GM12878 (cell line): ENCODE measurements around the gene PAGE2. TPM values are rescaled to one million over a fixed set of nuclear protein-coding genes. Genes with fewer than 3 reads are reported as not detected.

ENCODE experiments used
- ATAC-seq: fragments of 200-7000 bp; cut with Tn5 transposase; 3 replicates; pipeline ENCODE4 v1.9.1; 2020; ENCODE audit warnings: mild to moderate bottlenecking, moderate library complexity
- BruUV-seq: library from RNA; stranded (reverse); fragments of 400-500 nt; replicated peaks from 2 replicates; lab custom pipeline; 2021; lab: Mats Ljungman, UMichigan
- CTCF ChIA-PET: fragments of 300-600 bp; sonication (Branson Sonifier 250); formaldehyde crosslinking; extraction: SDS; loops from one replicate; lab custom pipeline; 2021; ENCODE audit warnings: inconsistent platforms; lab: Yijun Ruan, JAX
- POLR2A ChIA-PET: fragments of 350-600 bp; formaldehyde crosslinking; extraction: SDS; loops from one replicate; lab custom pipeline; 2021; ENCODE audit warnings: inconsistent platforms; lab: Charles Lee
- RAD21 ChIA-PET: fragments of 300-600 bp; sonication (Branson Sonifier 250); formaldehyde crosslinking; loops from one replicate; lab custom pipeline; 2023; ENCODE audit warnings: antibody characterized with exemption; ENCODE audit not compliant: unreplicated experiment; lab: Charles Lee
- SMC1A ChIA-PET: fragments of 300-600 bp; sonication (Branson Sonifier 250); formaldehyde crosslinking; loops from one replicate; lab custom pipeline; 2023; ENCODE audit not compliant: unreplicated experiment, uncharacterized antibody; lab: Charles Lee
- DNase-seq: peaks from one replicate; pipeline ENCODE4 v3.0.0-alpha.2; 2011; ENCODE audit warnings: low read depth, low spot score
- FAIRE-seq: peaks from 3 replicates; lab custom pipeline; 2011; peaks lifted over from hg19 to GRCh38; lab: Jason Lieb, UNC
- H2AFZ ChIP-seq: 2 replicates; pipeline ENCODE4 v1.6.0; 2011; ENCODE audit warnings: low read depth, low read length, control low read depth; ENCODE audit not compliant: control insufficient read depth
- H3K27ac ChIP-seq: 2 replicates; pipeline ENCODE4 v1.5.1; 2011; ENCODE audit warnings: control low read depth; ENCODE audit not compliant: control insufficient read depth, insufficient read depth
- H3K27me3 ChIP-seq, 2 experiments: replicated peaks in 1 of 2; 2 replicates each; pipeline versions ENCODE4 v1.6.0 to v1.6.1; 2011; ENCODE audit warnings: low read length in 1 of 2; ENCODE audit not compliant: control insufficient read depth in 2 of 2, insufficient read depth in 2 of 2
- H3K36me3 ChIP-seq, 2 experiments: 2 replicates each; pipeline ENCODE4 v1.5.1; 2011; ENCODE audit warnings: low read length in 1 of 2; ENCODE audit not compliant: control insufficient read depth in 2 of 2, insufficient read depth in 2 of 2
- H3K4me1 ChIP-seq: 2 replicates; pipeline ENCODE4 v1.6.1; 2011; ENCODE audit warnings: mild to moderate bottlenecking, low read length, moderate library complexity, mixed read lengths; ENCODE audit not compliant: control insufficient read depth, insufficient read depth
- H3K4me2 ChIP-seq: 2 replicates; pipeline ENCODE4 v1.6.0; 2011; ENCODE audit warnings: control low read depth; ENCODE audit not compliant: control insufficient read depth, insufficient read depth
- H3K4me3 ChIP-seq: fragments of 200-600 bp; sonication (generic); 2 replicates; pipeline ENCODE4 v1.5.1; 2016
- H3K79me2 ChIP-seq: 2 replicates; pipeline ENCODE4 v1.6.0; 2011; ENCODE audit warnings: low read length; ENCODE audit not compliant: control insufficient read depth, insufficient read depth
- H3K9ac ChIP-seq: 2 replicates; pipeline ENCODE4 v1.8.0; 2011; ENCODE audit warnings: low read length, control low read depth, mixed read lengths; ENCODE audit not compliant: control insufficient read depth, insufficient read depth
- H3K9me3 ChIP-seq: replicated peaks from 3 replicates; pipeline ENCODE4 v1.5.1; 2011; ENCODE audit warnings: mild to moderate bottlenecking, low read length; ENCODE audit not compliant: control insufficient read depth, insufficient read depth
- H4K20me1 ChIP-seq: 2 replicates; pipeline ENCODE4 v1.6.0; 2011; ENCODE audit not compliant: control insufficient read depth, insufficient read depth
- BCLAF1 ChIP-seq: fragments of 450-650 bp; IDR thresholded peaks from 2 replicates; pipeline ENCODE4 v1.6.1; 2017; ENCODE audit warnings: antibody characterized with exemption, mild to moderate bottlenecking, moderate library complexity
- BHLHE40 ChIP-seq, 2 experiments: fragments of 450-650 bp in 1 of 2; IDR thresholded peaks; 2 replicates each; pipeline ENCODE4 v1.6.1; 2011 to 2017; ENCODE audit warnings: low read depth in 2 of 2, borderline replicate concordance in 1 of 2, improper control_type of control experiment in 1 of 2, low read length in 1 of 2, mild to moderate bottlenecking in 1 of 2
- EED ChIP-seq: sonication (generic); IDR thresholded peaks from 2 replicates; pipeline ENCODE4 v1.6.1; 2016; ENCODE audit warnings: antibody characterized with exemption, low read depth
- EZH2 ChIP-seq: IDR thresholded peaks from 2 replicates; pipeline ENCODE4 v1.6.1; 2012; ENCODE audit warnings: low read depth, mild to moderate bottlenecking, control low read depth, inconsistent platforms, low read length, borderline replicate concordance; ENCODE audit not compliant: control insufficient read depth
- HCFC1 ChIP-seq: fragments of 150-350 bp; IDR thresholded peaks from 2 replicates; pipeline ENCODE4 v1.6.1; 2014; ENCODE audit warnings: low read length
- HDGF ChIP-seq: fragments of 450-650 bp; IDR thresholded peaks from 2 replicates; pipeline ENCODE4 v1.6.1; 2016; ENCODE audit warnings: antibody characterized with exemption
- MXI1 ChIP-seq: fragments of 150-350 bp; IDR thresholded peaks from 2 replicates; pipeline ENCODE4 v1.6.1; 2011; ENCODE audit warnings: low read depth, mild to moderate bottlenecking, inconsistent platforms, low read length, improper control_type of control experiment
- MYC ChIP-seq: IDR thresholded peaks from 2 replicates; pipeline ENCODE4 v1.6.1; 2011; ENCODE audit warnings: mild to moderate bottlenecking, low read length, moderate library complexity, inconsistent platforms; ENCODE audit not compliant: insufficient read depth, insufficient replicate concordance, insufficient read length, severe bottlenecking
- NFIC ChIP-seq: IDR thresholded peaks from 2 replicates; pipeline ENCODE4 v1.6.1; 2012; ENCODE audit warnings: low read depth, mild to moderate bottlenecking, inconsistent platforms, low read length, moderate library complexity
- RB1 ChIP-seq: fragments of 450-650 bp; formaldehyde crosslinking; IDR thresholded peaks from 2 replicates; pipeline ENCODE4 v1.6.1; 2017; ENCODE audit warnings: mild to moderate bottlenecking, borderline replicate concordance
- RUNX3 ChIP-seq: IDR thresholded peaks from 2 replicates; pipeline ENCODE4 v1.6.1; 2012; ENCODE audit warnings: low read length, inconsistent platforms
- SRF ChIP-seq, 2 experiments: IDR thresholded peaks; 2 replicates each; pipeline ENCODE4 v1.6.1; 2011; ENCODE audit warnings: low read depth in 2 of 2, low read length in 2 of 2, mild to moderate bottlenecking in 1 of 2, moderate library complexity in 1 of 2
- STAT3 ChIP-seq: IDR thresholded peaks from 2 replicates; pipeline ENCODE4 v1.6.1; 2011; ENCODE audit warnings: low read depth, low read length, improper control_type of control experiment
- TARDBP ChIP-seq: IDR thresholded peaks from 2 replicates; pipeline ENCODE4 v1.6.1; 2016; ENCODE audit warnings: borderline replicate concordance
- ZBTB4 ChIP-seq: fragments of 450-650 bp; formaldehyde crosslinking; IDR thresholded peaks from 2 replicates; pipeline ENCODE4 v1.4.0; 2022; ENCODE audit warnings: mild to moderate bottlenecking, moderate library complexity
- WGBS: methylation state at CpG from one replicate; pipeline ENCODE4 v1.1.6; 2016; ENCODE audit warnings: low lambda C conversion rate; ENCODE audit not compliant: insufficient replicate concordance, insufficient coverage; ENCODE audit errors: missing lambda C conversion rate; 5-methylcytosine and 5-hydroxymethylcytosine counted together
- in situ Hi-C: fragments of 300-500 bp; cut with MboI; formaldehyde crosslinking; loops from 9 replicates; pipeline ENCODE4 v1.14.3; 2018; ENCODE audit warnings: mixed read lengths
- intact Hi-C: fragments of 100-400 bp; cut with micrococcal nuclease; formaldehyde crosslinking; loops from one replicate; pipeline ENCODE4 v1.14.2; 2022; ENCODE audit not compliant: unreplicated experiment
- polyA plus RNA-seq, 11 experiments: library from polyadenylated mRNA; depleted of rRNA in 4 of 11; unstranded in 6 of 11; stranded (reverse) in 5 of 11; fragments of >200 nt; fragmentation: Nextera tagmentation in 4 of 11; fragmentation: Illumina TruSeq in 1 of 11; extraction: Ambion mirVana in 4 of 11; extraction: Trizol in 1 of 11; gene quantifications; 1 replicate in 1 of 11; 2 replicates in 10 of 11; pipeline versions ENCODE4 v1.2.1 to v1.2.3, GENCODE V29; 2011 to 2016; ENCODE audit warnings: inconsistent platforms in 2 of 11, missing spikeins in 2 of 11, low read depth in 1 of 11
- total RNA-seq, 4 experiments: library from RNA; depleted of rRNA in 3 of 4; stranded (reverse); fragments of >200 nt in 3 of 4; fragmentation: Illumina TruSeq in 1 of 4; extraction: Trizol in 1 of 4; gene quantifications; 2 replicates each; pipeline versions ENCODE4 v1.2.1 to v1.2.3, GENCODE V29; 2013 to 2021
- TF ChIP-seq, protein P1 (sequence below): fragments of 450-650 bp; formaldehyde crosslinking; IDR thresholded peaks from 2 replicates; pipeline ENCODE4 v1.5.0; 2022; ENCODE audit warnings: mild to moderate bottlenecking, missing genetic modification characterization

Gene PAGE2
- total and polyA plus RNA-seq, 10 of the 15 experiments (the other 5 are each of a cell fraction or from before 2014, with no cell fraction given) = 0.81 TPM; not detected in 9

- POLR2A ChIA-PET = no interaction called here
- Histone ChIP-seq H3K4me1 (no peaks in the 10 kb centered on the region), H3K4me2 (no peak overlapping the region), H2AFZ (no peak overlapping the region), H3K9me3 (no peaks in the 10 kb centered on the region), H3K36me3 (no peaks in the 10 kb centered on the region), H4K20me1 (no peaks in the 10 kb centered on the region), H3K27me3 (no peaks in the 10 kb centered on the region), H3K4me3 (no peak overlapping the region), H3K79me2 (no peaks in the 10 kb centered on the region), H3K9ac (no peak overlapping the region), H3K27ac (no peak overlapping the region)
- FAIRE-seq (no peak), DNase-seq (no peak), ATAC-seq (no peak)
- in situ Hi-C loops (no loop called here), intact Hi-C loops (no loop called here)
- 24% methylated on average over 2 of the region's 2 CpGs for WGBS
- SMC1A ChIA-PET = no interaction called here
- CTCF ChIA-PET = no interaction called here
- RAD21 ChIA-PET = no interaction called here
- BruUV-seq = no TSS peak
- TF ChIP-seq HDGF (no peak), SRF (IDR thresholded peaks at IDR 0.05; ENCODE audit: low read depth in 2 of 2, low read length in 2 of 2) (no peak), BHLHE40 (IDR thresholded peaks at IDR 0.05; ENCODE audit: borderline replicate concordance in 1 of 2, low read depth in 2 of 2, low read length in 1 of 2) (no peak), STAT3 (no peak), MXI1 (no peak), TARDBP (no peak), BCLAF1 (no peak), HCFC1 (no peak), MYC (no peak), EED (no peak), RUNX3 (no peak), ZBTB4 (CRISPR knock-in tag) (no peak), NFIC (no peak), RB1 (no peak), EZH2 (no peak)
- TF ChIP-seq, protein P1, sequence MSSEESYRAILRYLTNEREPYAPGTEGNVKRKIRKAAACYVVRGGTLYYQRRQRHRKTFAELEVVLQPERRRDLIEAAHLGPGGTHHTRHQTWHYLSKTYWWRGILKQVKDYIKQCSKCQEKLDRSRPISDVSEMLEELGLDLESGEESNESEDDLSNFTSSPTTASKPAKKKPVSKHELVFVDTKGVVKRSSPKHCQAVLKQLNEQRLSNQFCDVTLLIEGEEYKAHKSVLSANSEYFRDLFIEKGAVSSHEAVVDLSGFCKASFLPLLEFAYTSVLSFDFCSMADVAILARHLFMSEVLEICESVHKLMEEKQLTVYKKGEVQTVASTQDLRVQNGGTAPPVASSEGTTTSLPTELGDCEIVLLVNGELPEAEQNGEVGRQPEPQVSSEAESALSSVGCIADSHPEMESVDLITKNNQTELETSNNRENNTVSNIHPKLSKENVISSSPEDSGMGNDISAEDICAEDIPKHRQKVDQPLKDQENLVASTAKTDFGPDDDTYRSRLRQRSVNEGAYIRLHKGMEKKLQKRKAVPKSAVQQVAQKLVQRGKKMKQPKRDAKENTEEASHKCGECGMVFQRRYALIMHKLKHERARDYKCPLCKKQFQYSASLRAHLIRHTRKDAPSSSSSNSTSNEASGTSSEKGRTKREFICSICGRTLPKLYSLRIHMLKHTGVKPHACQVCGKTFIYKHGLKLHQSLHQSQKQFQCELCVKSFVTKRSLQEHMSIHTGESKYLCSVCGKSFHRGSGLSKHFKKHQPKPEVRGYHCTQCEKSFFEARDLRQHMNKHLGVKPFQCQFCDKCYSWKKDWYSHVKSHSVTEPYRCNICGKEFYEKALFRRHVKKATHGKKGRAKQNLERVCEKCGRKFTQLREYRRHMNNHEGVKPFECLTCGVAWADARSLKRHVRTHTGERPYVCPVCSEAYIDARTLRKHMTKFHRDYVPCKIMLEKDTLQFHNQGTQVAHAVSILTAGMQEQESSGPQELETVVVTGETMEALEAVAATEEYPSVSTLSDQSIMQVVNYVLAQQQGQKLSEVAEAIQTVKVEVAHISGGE = no peak
Measured at GRCh38 chrX:55129361-55129760, 40.5 kb downstream of the PAGE2 start.
